ENCODE data around the gene CHST1. TPM values are rescaled to one million over a fixed set of nuclear protein-coding genes. Genes with fewer than 3 reads are reported as not detected.

Gene CHST1
- total RNA-seq, 2 donors from 2014 or later = 2.7 to 5.4 TPM

GRCh38 chr11:45616802-45617549 is 48.4 kb downstream of the CHST1 start:
- H3K4me3 ChIP-seq = no peak overlapping the region
- TF ChIP-seq CTCF (IDR thresholded peaks at IDR 0.05) = no peak
- H3K27me3 ChIP-seq = no peaks in the 10 kb centered on the region
- H3K9me3 ChIP-seq = peaks cover 0 to 10% of the 10 kb centered on the region in 2 donors
- no peaks in the 10 kb centered on the region for H3K36me3 ChIP-seq
- H3K4me1 ChIP-seq = no peaks in the 10 kb centered on the region
- no peak overlapping the region for H3K27ac ChIP-seq
- no peak for DNase-seq (ENCODE audit: low spot score)

- no peaks in the 10 kb centered on the region for H3K4me1 ChIP-seq
- no peak for TF ChIP-seq CTCF (IDR thresholded peaks at IDR 0.05)
- peaks cover 0 to 3% of the 10 kb centered on the region in 2 donors for H3K9me3 ChIP-seq
- no peaks in the 10 kb centered on the region for H3K27me3 ChIP-seq
- no peak overlapping the region for H3K27ac ChIP-seq
- DNase-seq (ENCODE audit: low spot score) = no peak
- H3K4me3 ChIP-seq = no peak overlapping the region
- H3K36me3 ChIP-seq = no peaks in the 10 kb centered on the region
Observed at GRCh38 chr11:45615182-45615792, 50.1 kb downstream of the CHST1 start.

- no peaks in the 10 kb centered on the region for H3K4me1 ChIP-seq
- no peaks in the 10 kb centered on the region for H3K27me3 ChIP-seq
- no peak for TF ChIP-seq CTCF (IDR thresholded peaks at IDR 0.05)
- H3K27ac ChIP-seq = no peak overlapping the region
- H3K36me3 ChIP-seq = no peaks in the 10 kb centered on the region
- no peak overlapping the region for H3K4me3 ChIP-seq
- DNase-seq (ENCODE audit: low spot score) = no peak
- H3K9me3 ChIP-seq = no peaks in the 10 kb centered on the region
Observed at GRCh38 chr11:45614196-45614828, 51.1 kb downstream of the CHST1 start.

- DNase-seq (ENCODE audit: low spot score) = no peak
Observed at GRCh38 chr11:45610627-45611026, 54.8 kb downstream of the CHST1 start.

GRCh38 chr11:45609902-45610301 is 55.5 kb downstream of the CHST1 start:
- Histone ChIP-seq H3K9me3 (no peaks in the 10 kb centered on the region), H3K36me3 (no peaks in the 10 kb centered on the region), H3K4me1 (no peaks in the 10 kb centered on the region), H3K4me3 (no peak overlapping the region), H3K27ac (no peak overlapping the region), H3K27me3 (no peaks in the 10 kb centered on the region)
- no peak for DNase-seq (ENCODE audit: low spot score)
- no peak for TF ChIP-seq CTCF (IDR thresholded peaks at IDR 0.05)

More at GRCh38 chr11:45610627-45611026, 54.8 kb downstream of the CHST1 start:
- TF ChIP-seq CTCF (IDR thresholded peaks at IDR 0.05) = no peak
- H3K4me1 ChIP-seq = no peaks in the 10 kb centered on the region
- no peaks in the 10 kb centered on the region for H3K27me3 ChIP-seq
- no peak overlapping the region for H3K4me3 ChIP-seq
- no peaks in the 10 kb centered on the region for H3K9me3 ChIP-seq
- no peak overlapping the region for H3K27ac ChIP-seq
- H3K36me3 ChIP-seq = no peaks in the 10 kb centered on the region

All from right atrium auricular region (tissue), 2 donors.